NCI-H82 (cell line): ENCODE data around the gene ATP4A.

Source experiments
- DNase-seq: peaks from one replicate; lab custom pipeline; 2025; lab: John Stamatoyannopoulos, UW

The ATP4A gene

GRCh38 chr19:35524181-35524837, 39.1 kb downstream of the ATP4A start:
- no peak for DNase-seq

GRCh38 chr19:35522745-35523327, 40.6 kb downstream of the ATP4A start:
- no peak for DNase-seq

- no peak for DNase-seq
These were observed 42.2 kb downstream of the ATP4A start for GRCh38 chr19:35521124-35521743.

- DNase-seq, result no peak
These were observed 44.2 kb downstream of the ATP4A start for GRCh38 chr19:35519291-35519690.

GRCh38 chr19:35518313-35518712, 45.1 kb downstream of the ATP4A start:
- DNase-seq, result no peak

- no peak for DNase-seq
These were observed 46.1 kb downstream of the ATP4A start for GRCh38 chr19:35517342-35517741.

- no peak for DNase-seq
These were observed 47.1 kb downstream of the ATP4A start for GRCh38 chr19:35516310-35516709.

- no peak for DNase-seq
These were observed 49.1 kb downstream of the ATP4A start for GRCh38 chr19:35514282-35514809.

- DNase-seq, result no peak
These were observed 49.7 kb downstream of the ATP4A start, which contains the start of gene DMKN for GRCh38 chr19:35513628-35514281. Gene DMKN, minus strand, starts transcription at chr19:35513649. Its CDS starts 174 bp downstream, at chr19:35513475.

GRCh38 chr19:35512831-35513627, 50.4 kb downstream of the ATP4A start:
- no peak for DNase-seq

- no peak for DNase-seq
These were observed 52.1 kb downstream of the ATP4A start for GRCh38 chr19:35511337-35511736.

- no peak for DNase-seq
These were observed 52.9 kb downstream of the ATP4A start for GRCh38 chr19:35510626-35510964.

- DNase-seq, result peak; percentile 80
These were observed 53.4 kb downstream of the ATP4A start for GRCh38 chr19:35509861-35510625.

- DNase-seq, result no peak
These were observed 54.3 kb downstream of the ATP4A start for GRCh38 chr19:35509018-35509652.

- DNase-seq, result no peak
These were observed 55.3 kb downstream of the ATP4A start for GRCh38 chr19:35508129-35508528.

GRCh38 chr19:35507561-35507960, 55.9 kb downstream of the ATP4A start:
- no peak for DNase-seq

GRCh38 chr19:35506011-35506410, 57.4 kb downstream of the ATP4A start:
- DNase-seq, result no peak

GRCh38 chr19:35502751-35503150, 60.7 kb downstream of the ATP4A start:
- no peak for DNase-seq

- no peak for DNase-seq
These were observed 61.8 kb downstream of the ATP4A start for GRCh38 chr19:35501684-35502083.

- no peak for DNase-seq
These were observed 62.8 kb downstream of the ATP4A start for GRCh38 chr19:35500611-35501010.
